ENCODE results near the gene AGAP2. TPM values are rescaled to one million over a fixed set of nuclear protein-coding genes. Genes with fewer than 3 reads are reported as not detected.
A peak's percentile ranks its signal among the peaks of the same experiment; 100 is the strongest.

AGAP2 gene
- total RNA-seq, 1 experiment from 2014 or later = 0.40 TPM

DNA sequence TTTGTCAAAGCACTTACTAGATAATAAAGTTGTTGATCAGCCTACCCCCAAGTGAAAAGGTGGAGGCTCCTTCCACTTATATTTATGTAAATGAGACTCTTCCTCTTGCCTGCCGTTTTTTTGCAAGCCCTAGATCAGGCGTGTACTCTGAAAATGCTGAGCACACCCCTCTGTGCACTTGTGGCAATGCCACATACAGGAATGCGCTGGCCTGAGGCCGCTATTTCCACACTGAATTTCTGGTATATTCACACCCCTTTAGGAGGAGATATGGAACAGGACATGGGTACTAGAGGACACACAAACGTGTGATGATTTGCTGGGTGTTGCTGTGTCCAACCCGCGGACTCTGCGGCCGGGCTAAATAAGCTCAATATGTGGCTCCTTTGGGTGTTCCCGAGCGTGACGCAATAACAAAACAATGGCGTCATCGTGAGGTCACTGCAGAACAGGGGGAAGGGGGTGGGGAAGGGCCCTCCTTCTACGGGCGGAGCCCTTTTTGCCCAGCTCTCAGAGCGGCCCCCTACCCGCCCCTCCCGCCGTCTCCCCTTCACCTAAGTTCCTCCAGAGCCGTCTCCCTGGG, 5.7 kb upstream of the AGAP2 start:
- ATAC-seq (no peak; the same call in 1 of the 2 replicates), DNase-seq (no peak)
- peaks cover 3% of the 10 kb centered on the region; the same call in 1 of the 2 replicates for H3K79me2 ChIP-seq (ENCODE audit: low read length)
- H3K9me3 ChIP-seq (ENCODE audit: low read length) = no peaks in the 10 kb centered on the region
- H3K36me3 ChIP-seq (ENCODE audit: low read depth, low read length) = peaks cover 18% of the 10 kb centered on the region
- H3K27me3 ChIP-seq (ENCODE audit: low read length) = peaks cover 7% of the 10 kb centered on the region
- TSS peak; percentile 22 for BruUV-seq (replicated peaks)
- no peaks in the 10 kb centered on the region; the same call in 1 of the 2 replicates for H3K4me1 ChIP-seq (ENCODE audit: insufficient read depth, low read length)
- peak overlapping the region; percentile 86 for H3K4me3 ChIP-seq (ENCODE audit: low read length)
- intact Hi-C loops (cut with micrococcal nuclease) = no loop called here
- H3F3A ChIP-seq (ENCODE audit: low read length, unreplicated experiment) = peaks cover 4% of the 10 kb centered on the region
- TF ChIP-seq, protein P1, sequence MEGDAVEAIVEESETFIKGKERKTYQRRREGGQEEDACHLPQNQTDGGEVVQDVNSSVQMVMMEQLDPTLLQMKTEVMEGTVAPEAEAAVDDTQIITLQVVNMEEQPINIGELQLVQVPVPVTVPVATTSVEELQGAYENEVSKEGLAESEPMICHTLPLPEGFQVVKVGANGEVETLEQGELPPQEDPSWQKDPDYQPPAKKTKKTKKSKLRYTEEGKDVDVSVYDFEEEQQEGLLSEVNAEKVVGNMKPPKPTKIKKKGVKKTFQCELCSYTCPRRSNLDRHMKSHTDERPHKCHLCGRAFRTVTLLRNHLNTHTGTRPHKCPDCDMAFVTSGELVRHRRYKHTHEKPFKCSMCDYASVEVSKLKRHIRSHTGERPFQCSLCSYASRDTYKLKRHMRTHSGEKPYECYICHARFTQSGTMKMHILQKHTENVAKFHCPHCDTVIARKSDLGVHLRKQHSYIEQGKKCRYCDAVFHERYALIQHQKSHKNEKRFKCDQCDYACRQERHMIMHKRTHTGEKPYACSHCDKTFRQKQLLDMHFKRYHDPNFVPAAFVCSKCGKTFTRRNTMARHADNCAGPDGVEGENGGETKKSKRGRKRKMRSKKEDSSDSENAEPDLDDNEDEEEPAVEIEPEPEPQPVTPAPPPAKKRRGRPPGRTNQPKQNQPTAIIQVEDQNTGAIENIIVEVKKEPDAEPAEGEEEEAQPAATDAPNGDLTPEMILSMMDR (conservative IDR thresholded peaks at IDR 0.05; ENCODE audit: low read depth, low read length) = no peak
- no peak overlapping the region for H3K27ac ChIP-seq (ENCODE audit: low read length)
- no peaks in the 10 kb centered on the region for H4K20me1 ChIP-seq (ENCODE audit: low read length)
- CTCF ChIA-PET = interaction anchor here (1.2 kb wide), 1 partner anchor 18 kb away, joined by 3 read pairs; no protein-coding TSS in a partner anchor
- H3K4me2 ChIP-seq (ENCODE audit: low read length) = peak overlapping the region; percentile 97
- H2AFZ ChIP-seq (ENCODE audit: low read length) = peak overlapping the region; percentile 76; the same call in 1 of the 2 replicates
- peak overlapping the region; percentile 88; the same call in 1 of the 2 replicates for H3K9ac ChIP-seq (ENCODE audit: low read length)
- POLR2A ChIA-PET (ENCODE audit: unreplicated experiment) = interaction anchor here (0.5 to 0.6 kb wide), 3 partner anchors 10 to 219 kb away, joined by 3 to 5 read pairs (median 4); no protein-coding TSS in a partner anchor
- no peaks in the 10 kb centered on the region for H3K9me2 ChIP-seq (replicated peaks; ENCODE audit: low read length)

DNA sequence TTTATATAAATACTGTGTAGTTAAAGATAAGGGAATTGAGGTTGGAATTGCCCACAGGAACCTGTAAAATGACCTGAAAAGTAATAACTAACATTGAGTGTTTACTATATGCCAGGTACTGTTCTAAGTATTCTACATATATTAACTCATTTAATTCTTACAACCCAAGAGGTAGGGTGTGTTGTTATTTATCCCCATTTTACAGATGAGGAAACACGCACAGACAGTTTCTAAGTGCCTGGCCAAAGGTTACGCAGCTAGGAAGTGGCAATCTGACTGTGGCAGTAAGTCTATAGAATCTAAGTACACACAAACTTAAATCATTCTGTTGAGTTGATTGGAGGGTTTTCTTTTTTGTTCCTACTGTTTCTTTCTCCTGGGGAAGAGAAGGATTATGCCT, 5.2 kb upstream of the AGAP2 start:
- peaks cover 4% of the 10 kb centered on the region for H3F3A ChIP-seq (ENCODE audit: low read length, unreplicated experiment)
- POLR2A ChIA-PET (ENCODE audit: unreplicated experiment) = interaction anchor here (0.6 kb wide), 2 partner anchors 9 to 219 kb away, joined by 3 to 5 read pairs; no protein-coding TSS in a partner anchor
- no peak overlapping the region for H3K4me3 ChIP-seq (ENCODE audit: low read length)
- H3K4me1 ChIP-seq (ENCODE audit: insufficient read depth, low read length) = no peaks in the 10 kb centered on the region; the same call in 1 of the 2 replicates
- TF ChIP-seq, protein P1 (conservative IDR thresholded peaks at IDR 0.05; ENCODE audit: low read depth, low read length) = no peak
- TF ChIP-seq EZH2 (IDR thresholded peaks at IDR 0.05; ENCODE audit: low read length, unreplicated experiment) (no peak), EZH2phosphoT487 (IDR thresholded peaks at IDR 0.05; ENCODE audit: borderline replicate concordance, low read length) (no peak)
- no TSS peak for BruUV-seq (replicated peaks)
- H3K27ac ChIP-seq (ENCODE audit: low read length) = no peak overlapping the region
- peaks cover 13% of the 10 kb centered on the region; the same call in 1 of the 2 replicates for H3K36me3 ChIP-seq (ENCODE audit: low read depth, low read length)
- CTCF ChIA-PET = no interaction called here
- intact Hi-C loops (cut with micrococcal nuclease) = no loop called here
- DNase-seq (no peak), ATAC-seq (no peak)
- H3K9me3 ChIP-seq (ENCODE audit: low read length) = no peaks in the 10 kb centered on the region
- H4K20me1 ChIP-seq (ENCODE audit: low read length) = no peaks in the 10 kb centered on the region
- H2AFZ ChIP-seq (ENCODE audit: low read length) = no peak overlapping the region
- H3K9ac ChIP-seq (ENCODE audit: low read length) = no peak overlapping the region
- no peak overlapping the region for H3K4me2 ChIP-seq (ENCODE audit: low read length)
- H3K9me2 ChIP-seq (replicated peaks; ENCODE audit: low read length) = no peaks in the 10 kb centered on the region
- no peaks in the 10 kb centered on the region for H3K79me2 ChIP-seq (ENCODE audit: low read length)
- peaks cover 12% of the 10 kb centered on the region for H3K27me3 ChIP-seq (ENCODE audit: low read length)

Measured in PC-3 (cell line).